Superior temporal gyrus (tissue), 1 donor: Measurements from ENCODE around the gene RAD51AP2.
A peak's percentile ranks its signal among the peaks of the same experiment; 100 is the strongest.
"Not testable (repeated sequence)": the region's sequence is repeated elsewhere in the genome, so short reads cannot be mapped to it uniquely, and the experiment has no call there.

Experiments used
- DNase-seq: peaks from one replicate; pipeline ENCODE4 v3.0.0-alpha.2; 2016; ENCODE audit errors: extremely low spot score

RAD51AP2 gene

DNA sequence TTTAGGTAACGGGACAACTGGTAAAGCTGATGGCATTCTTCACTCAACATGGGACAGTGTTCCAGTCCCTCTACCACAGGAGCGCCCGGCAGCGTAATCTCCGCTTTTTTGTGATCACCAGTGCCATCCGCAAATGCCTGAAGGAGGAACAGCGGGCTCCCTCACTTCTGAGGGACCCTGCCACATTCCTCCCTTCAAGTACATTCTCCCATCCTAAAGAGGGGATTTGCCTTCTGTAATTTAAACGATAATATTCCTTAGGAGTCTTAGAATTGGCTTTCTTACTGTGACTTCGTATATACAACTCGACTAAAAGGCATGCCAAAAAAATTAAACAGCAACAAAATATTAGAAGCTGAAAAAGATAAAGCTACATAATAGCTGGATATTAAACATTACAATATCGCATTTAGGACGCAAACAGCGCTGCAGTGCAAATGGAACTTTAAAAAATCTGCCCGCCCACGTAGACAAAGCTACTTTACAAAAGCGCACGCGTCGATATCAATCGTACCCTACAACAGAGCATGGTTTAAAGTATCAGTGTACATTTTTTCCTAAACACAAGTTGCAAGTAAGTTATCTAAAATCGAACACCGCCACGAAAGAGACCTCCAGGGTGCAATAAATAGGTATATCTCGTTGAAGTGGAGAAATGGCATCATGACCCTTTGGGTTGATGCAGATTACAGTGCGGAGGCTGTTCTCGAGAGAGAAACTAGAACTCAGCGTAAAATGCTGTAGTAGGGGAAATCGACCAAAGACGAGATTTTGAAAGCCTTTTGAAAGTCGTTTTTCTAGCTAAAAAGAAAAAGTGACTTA is 20.0 kb upstream of the RAD51AP2 start:
- DNase-seq = peak; percentile 51

DNA sequence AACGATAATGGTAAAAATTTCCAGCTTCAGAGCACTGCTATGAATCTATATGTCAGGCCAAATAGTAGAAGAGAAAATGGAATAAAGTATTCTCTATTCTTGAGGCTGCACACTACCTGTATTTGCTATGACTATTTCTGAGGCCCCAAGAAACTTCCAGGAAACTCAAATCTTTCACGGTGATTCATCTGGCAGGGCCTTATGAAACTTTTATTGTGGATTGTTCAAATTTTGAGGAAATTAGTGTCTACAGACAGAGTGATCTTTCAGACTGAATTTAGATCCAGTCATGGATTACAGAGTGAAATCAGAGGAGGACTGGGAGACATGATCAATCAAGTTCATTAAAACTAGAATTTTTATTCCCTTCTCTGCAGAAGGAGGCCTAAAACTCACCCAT is 18.2 kb upstream of the RAD51AP2 start:
- DNase-seq = no peak

DNA sequence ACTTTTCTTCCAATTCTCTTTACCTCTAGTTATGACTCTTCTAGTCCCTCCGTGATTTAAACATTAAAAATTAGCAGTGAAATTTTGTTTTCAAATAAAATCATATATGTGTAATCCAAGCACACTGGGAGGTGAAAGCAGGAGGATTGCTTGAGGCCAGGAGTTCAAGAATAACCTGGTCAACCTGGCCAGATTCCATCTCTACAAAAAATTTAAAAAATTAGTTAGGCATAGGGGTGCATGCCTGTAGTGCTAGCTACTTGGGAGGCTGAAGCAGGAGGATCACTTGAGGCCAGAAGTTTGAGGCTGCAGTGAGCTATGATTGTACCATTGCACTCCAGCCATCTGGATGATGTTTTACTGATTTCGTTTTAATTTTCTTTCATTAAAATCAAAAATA is 15.3 kb upstream of the RAD51AP2 start:
- no peak for DNase-seq

DNA sequence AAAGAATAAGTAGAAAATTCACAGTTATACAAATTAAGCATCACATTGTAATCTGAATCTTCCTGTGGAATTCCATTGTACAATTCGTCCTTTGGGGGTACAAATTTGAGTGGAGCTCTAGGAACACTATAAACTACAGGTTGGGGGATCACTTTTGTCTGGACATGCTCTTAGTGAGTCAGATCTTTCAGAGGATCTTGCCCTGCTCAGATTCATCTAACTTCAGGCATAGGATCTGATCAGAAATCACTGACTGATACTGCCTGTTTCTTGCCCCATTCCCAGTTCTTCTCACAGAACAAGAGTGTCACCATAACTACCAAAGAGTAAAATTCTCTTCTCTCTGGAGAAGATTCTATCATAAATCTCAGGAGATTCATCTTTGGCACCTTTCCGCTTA is 11.5 kb upstream of the RAD51AP2 start:
- no peak for DNase-seq

DNA sequence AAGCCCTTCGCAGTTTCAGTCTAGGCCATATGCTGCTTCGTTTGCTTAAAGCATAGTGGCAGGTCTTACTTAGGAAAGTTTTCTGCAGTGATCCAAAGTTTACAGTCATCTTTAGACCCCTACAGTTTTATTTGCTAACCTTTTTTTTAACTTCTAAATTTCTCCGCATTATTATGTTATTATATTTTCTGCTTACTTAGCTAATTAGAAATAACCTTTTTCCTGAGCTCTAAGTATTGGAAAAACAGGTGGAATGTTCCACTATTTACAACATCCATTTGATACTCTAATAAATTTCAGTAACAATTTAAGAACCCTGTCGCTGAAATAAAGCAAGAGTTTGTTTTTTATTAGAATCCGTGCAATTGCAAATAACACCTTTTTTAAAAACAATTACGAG is 4.1 kb upstream of the RAD51AP2 start:
- DNase-seq = no peak

DNA sequence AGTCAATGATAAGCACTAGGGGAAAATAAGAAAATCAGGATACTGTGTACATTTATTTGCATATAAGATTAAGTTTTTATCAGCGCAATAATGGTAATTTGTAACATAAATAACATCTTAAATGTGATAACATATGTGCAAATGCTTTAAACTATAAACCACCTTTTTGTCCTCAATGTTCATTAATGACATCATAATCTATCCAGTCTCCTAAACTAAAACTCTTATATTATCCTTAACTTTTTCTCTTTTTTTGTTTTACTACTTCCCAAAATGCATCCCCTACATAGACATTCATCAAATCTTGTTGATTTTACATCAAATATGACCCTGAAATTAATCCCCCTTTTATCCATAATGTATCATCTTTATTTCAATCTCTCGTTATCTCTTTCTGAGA is 3.4 kb upstream of the RAD51AP2 start:
- no peak for DNase-seq

DNA sequence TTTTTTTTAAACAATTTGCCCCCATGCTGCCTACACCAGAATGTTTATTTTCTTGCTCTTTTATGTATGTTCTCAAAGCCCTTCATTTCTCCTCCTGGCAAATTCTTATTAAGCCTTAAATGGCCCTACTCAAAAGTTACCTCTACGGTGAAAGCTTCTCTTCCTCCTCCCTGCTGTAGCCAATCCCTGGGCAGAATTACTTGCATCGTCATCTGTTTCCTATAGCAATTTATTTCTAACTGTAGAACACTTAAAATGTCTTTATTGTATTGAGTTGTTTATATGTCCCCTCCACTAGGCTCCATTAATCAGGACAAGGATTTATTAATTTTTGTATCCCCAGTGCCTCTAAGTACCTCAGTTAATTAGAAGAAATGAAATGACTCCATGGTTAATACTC is 2.5 kb upstream of the RAD51AP2 start:
- no peak for DNase-seq

DNA sequence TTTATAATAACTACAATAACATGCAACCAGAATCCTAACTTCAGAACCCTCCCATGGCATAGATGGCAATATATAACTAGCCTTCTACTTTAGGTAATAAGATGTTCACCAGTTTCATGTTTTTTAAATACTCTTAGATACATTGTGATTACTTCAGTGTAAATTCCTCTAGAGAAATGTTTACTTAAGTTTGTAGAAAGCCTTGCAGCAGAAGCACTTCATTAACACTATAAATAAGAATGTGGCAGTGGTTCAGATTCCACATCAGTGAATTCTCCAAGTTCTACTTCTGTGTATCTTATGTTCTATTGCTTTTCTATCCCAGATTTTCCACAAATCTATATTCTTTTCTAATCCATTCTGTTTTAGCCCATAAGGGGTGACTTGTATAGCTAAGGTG is 1.2 kb upstream of the RAD51AP2 start:
- no peak for DNase-seq

DNA sequence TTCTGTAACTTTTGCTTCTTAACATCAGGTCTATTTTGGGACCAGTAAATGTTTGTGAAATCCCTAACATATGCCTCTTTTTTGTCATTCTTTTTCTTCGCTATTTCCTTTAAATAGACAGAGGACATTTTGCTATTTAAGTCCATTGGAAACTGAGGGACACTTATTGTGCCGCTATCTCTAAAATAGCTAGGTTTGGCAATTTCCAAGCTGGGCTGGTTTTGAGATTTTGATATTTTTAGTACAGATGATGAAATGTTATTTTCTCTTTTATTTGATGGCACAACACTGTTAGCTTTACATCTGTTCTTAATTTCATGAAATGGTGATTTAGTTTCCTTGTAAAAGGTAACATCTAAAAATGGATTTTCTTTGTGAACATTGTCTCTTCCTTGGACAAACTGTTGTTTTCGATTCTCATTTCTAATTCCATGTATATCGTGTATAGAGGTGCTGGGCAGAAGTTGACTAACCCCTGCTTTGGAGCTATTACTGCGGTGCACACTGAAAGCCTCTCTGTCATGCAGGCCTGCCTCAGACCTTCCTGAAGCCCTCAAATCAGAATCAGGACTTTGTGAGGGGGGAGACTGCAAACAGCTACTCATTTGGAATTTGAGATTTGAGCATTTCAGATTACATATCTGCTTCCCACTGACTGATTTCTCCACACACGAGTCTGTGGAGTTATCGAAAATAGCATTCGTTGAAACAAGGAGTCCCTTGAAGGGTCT is 594 bp downstream of the RAD51AP2 start:
- DNase-seq = peak; percentile 63

DNA sequence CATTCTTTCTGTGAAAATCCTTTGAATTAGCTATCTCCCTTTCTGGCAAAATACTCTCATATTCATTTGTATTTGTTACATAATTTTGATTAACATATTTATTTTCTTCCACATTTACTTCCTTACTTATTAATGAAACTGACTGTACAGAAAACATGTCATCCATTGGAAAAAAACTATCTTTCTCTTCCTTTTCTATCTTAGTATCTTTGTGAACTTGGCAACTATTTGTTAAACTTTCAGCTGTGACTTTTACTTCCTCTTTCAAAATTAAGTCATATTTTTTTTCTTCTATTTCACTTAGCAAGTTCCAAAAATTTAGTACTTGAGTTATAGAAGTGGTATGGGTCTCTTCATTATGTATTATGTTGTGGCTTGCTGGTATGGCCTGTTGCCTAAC is 2.6 kb downstream of the RAD51AP2 start:
- DNase-seq = no peak

DNA sequence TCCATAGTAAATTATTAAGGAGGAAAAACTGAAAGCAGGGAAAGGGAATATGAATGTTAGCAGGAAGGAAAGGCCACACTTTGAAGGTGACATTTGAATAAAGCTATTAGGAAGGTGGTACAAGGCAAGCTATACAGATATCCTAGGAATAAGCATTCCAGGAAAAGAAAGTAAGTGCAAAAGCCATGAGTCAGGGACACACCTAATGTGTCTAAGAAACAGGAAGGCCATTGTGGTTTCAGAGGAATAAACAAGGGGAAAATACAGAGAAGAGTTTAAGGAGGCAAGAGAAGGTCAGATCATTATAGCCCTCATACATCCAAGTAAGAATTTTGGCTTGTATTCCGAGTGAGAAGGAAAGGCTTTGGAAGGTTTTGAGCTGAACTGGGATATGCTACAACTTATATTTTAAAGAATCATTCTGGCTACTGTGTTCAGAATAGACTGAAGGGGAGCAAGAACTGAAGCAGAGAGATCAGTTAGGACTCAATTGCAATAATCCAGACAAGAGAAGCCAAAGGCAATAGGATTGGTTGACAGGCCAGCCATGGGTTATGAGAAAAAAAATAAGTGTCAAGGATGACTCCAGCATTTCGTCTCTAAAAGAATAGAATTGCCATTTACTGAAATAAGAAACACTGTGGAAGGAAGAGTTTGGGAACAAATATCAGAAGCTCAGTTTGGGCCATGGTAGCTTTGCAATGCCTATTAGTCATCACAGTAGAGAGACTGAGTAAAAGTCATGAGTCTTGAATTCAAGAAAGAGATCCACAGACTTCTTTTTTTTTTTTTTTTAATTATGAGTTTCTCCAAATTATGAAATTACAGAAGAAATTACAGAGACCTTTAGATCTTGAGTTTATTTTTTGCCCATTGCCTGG is 11.3 kb downstream of the RAD51AP2 start:
- no peak for DNase-seq

DNA sequence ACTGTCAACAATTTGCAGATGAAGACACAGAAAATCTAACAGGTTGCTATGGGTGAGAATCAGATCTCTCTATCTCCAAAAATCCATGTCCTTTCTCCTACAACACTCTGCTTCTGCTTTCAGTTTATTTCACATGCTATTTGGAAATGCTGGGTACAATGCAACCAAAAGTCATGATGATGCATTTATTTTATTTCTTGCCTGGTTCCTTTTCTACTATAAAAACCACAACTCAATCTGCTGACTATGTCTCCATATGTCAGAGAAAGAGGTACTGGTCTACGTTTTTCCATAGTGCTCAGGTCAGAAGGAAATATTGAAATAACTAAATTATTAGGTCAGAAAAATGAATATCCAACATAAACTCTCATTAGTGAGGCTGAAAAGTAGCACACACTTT is 20.5 kb downstream of the RAD51AP2 start:
- no peak for DNase-seq

DNA sequence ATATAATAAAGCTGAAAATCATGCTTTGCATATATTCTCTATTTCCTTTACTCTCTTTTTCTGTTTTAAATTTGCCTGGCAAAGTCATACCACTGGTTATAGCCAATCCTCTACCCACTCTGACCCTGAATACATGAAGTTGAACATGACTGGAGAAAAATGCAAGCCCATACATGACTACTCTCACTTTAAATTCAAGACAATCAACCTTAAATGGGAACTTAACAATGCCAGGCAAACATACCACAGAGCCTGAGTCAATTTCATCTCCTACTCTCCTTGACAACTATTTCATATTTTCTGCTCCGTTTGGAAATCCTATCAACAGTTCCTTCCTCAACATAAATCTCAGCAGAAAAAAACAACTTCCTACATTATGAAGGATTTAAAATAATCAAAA is 22.6 kb downstream of the RAD51AP2 start:
- DNase-seq = no peak

DNA sequence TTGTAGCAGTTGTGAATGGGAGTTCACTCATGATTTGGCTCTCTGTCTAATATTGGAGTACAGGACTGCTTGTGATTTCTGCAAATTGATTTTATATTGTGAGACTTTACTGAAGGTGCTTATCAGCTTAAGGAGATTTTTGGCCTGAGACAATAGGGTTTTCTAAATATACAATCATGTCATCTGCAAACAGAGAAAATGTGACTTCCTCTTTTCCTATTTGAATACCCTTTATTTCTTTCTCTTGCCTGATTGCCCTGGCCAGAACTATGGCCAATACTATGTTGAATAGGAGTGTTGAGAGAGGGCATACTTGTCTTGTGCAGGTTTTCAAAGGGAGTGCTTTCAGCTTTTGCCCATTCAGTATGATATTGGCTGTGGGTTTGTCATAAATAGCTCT is 28.1 kb downstream of the RAD51AP2 start:
- DNase-seq = not testable (repeated sequence)

DNA sequence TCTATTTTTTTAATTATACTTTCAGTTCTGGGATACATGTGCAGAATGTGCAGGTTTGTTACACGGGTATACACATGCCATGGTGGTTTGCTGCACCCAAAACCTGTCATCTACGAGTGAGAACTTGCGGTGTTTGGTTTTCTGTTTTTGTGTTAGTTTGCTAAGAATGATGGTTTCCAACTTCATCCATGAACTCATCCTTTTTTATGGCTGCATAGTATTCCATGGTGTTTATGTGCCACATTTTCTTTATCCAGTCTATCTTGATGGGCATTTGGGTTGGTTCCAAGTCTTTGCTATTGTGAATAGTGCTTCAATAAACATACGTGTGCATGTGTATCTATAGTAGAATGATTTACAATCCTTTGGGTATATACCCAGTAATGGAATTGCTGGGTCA is 29.6 kb downstream of the RAD51AP2 start:
- not testable (repeated sequence) for DNase-seq

DNA sequence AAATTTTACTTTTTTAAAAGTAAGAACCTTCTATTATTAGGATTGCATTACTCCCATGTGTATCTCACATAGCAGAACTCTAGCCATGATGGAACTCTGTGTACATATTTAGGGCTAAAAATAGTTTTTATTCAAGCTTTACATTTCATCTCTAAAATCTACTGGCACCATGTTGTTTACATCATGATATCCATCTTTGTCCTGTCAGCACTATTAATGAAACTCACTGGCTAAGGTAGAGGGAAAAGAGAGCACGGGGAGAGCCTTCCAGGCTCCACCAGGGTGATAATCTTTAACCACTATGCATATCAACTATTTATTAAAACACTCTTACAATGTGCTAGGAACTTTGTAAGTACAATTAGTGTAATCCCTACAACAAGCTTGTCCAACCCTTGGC is 34.7 kb downstream of the RAD51AP2 start:
- DNase-seq = no peak

DNA sequence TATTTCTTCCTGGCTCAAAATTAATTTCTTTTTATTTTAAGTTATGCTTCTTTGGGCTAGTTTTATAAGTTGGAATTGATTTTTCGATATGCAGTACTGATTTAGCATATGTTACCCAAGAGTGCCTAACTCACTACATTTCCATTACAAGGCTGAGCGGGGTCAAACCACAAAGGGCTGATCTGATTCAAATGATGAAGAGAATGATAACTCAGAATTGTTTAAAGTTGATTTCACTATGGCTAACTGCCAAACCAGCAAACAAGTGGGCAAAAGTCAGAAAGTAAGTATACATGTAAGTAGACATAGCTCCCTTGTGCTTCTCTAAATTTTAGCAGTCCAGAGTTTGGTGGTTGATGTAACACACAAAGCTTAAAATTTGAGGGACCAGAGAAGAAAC is 35.6 kb downstream of the RAD51AP2 start:
- no peak for DNase-seq

DNA sequence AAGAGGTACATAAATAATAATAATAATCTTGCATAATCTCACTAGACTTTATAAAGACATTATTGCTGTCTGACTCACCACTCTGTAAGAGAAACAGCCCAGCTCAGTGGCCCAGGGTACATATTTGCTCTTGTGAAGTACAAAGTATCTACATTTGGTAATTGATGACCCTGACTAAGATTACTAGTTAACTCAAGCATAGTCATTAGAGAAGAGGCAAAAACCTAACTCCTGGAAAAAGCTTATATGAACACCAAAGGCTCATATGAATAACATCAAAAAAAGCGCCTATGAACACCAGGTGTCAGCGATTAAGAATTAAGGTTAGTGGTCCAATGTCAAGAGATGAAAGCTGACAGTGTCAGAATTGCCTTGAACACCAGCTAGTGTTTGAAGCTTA is 38.4 kb downstream of the RAD51AP2 start:
- no peak for DNase-seq

DNA sequence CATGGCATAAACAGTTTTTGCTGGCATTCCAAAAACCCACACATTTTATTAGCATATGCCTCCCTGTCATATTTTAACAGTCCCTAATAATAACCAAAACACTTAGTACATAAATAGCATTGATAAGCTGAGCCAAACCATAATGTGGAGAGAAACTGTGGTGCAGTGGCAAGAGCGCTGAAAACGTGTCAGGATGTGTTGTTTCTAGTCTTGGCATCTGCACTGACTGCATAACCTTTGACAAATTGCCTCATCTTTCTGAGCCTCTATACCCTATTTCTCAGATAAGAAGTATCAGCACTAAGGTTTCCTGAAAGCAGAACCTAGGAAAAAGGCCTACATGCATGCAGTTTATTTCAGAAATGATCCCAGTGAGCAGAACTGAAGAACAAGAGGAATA is 41.4 kb downstream of the RAD51AP2 start:
- no peak for DNase-seq

DNA sequence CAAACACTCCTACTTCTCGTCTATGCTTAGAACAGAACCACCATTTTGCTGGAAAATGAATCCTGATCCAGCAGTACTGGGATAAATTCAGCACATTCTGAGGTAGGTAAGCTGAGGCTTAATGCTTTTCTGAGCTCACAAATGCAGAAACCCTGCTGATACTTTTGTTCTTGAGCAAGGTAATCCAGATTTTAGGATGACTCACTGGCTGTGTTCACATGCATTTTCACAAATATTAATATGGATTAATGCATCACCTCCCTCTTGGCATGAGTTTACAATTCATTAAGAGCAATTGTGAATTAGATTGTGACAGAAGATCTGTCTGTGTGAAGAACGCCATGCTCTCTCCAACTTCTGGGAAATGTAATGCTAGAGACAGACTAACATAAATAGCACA is 42.2 kb downstream of the RAD51AP2 start:
- no peak for DNase-seq

DNA sequence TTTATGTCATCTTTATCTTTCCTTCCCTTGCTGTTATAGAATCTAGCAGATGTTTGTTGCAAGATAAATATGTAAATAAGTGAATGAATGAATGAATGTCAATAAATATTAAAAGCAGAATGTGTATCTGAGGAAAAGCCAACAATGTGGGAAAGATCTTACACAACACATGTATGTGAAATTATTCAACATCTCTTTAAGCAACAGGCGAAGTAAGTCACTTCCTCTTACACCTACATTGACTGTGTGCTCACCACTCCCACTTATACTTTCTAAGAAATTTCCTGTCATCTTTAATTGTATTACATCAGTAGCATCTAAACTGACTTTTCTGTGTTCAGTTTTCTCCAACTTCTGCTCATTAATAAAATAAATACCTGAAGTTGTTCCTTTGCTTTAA is 43.0 kb downstream of the RAD51AP2 start:
- DNase-seq = no peak

DNA sequence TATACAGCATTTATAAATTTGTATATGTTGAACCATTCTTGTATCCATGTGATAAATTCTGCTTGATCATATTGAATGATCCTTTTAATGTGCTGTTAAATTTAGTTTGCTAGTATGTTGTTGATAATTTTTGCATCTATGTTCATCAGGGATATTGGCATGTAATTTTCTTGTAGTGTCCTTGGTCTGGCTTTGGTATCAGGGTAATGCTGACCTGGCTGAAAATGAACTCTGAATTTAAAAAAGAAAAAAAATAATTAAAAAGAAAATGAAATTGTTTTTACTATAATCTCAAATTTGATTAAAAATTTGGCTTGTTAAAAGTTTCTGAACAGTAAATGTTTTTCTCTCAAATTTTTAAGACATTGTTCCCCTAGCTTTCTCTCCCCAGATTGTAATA is 46.3 kb downstream of the RAD51AP2 start:
- no peak for DNase-seq
